MM.1S (cell line): Measurements from ENCODE around the gene PADI2.

ENCODE experiments used
- DNase-seq: peaks from one replicate; pipeline ENCODE4 v3.0.0-alpha.2; 2015
- H2AFZ ChIP-seq: fragments of 300-600 bp; sonication (generic); 2 replicates; pipeline ENCODE4 v1.6.0; 2016; ENCODE audit warnings: antibody characterized with exemption, low read length
- H3F3A ChIP-seq: fragments of 300-600 bp; sonication (generic); 2 replicates; pipeline ENCODE4 v1.6.1; 2016; ENCODE audit warnings: mild to moderate bottlenecking, antibody characterized with exemption, low read length, moderate library complexity, mixed read lengths; ENCODE audit not compliant: insufficient read depth
- H3K27ac ChIP-seq: fragments of 300-600 bp; sonication (generic); 2 replicates; pipeline ENCODE4 v1.5.1; 2016; ENCODE audit warnings: mild to moderate bottlenecking, low read length
- H3K27me3 ChIP-seq: fragments of 300-600 bp; sonication (generic); replicated peaks from 2 replicates; pipeline ENCODE4 v1.6.0; 2016; ENCODE audit warnings: low read length; ENCODE audit not compliant: insufficient read depth
- H3K36me3 ChIP-seq: fragments of 300-600 bp; sonication (generic); replicated peaks from 2 replicates; pipeline ENCODE4 v1.6.1; 2016; ENCODE audit warnings: mild to moderate bottlenecking, low read length, mixed read lengths; ENCODE audit not compliant: insufficient read depth
- H3K4me1 ChIP-seq: fragments of 300-600 bp; sonication (generic); 2 replicates; pipeline ENCODE4 v1.6.1; 2016; ENCODE audit warnings: low read length, mixed read lengths
- H3K4me2 ChIP-seq: fragments of 300-600 bp; sonication (generic); 2 replicates; pipeline ENCODE4 v1.6.0; 2016; ENCODE audit warnings: low read depth, low read length
- H3K4me3 ChIP-seq: fragments of 300-600 bp; sonication (generic); 2 replicates; pipeline ENCODE4 v1.5.1; 2016; ENCODE audit warnings: low read length, mixed read lengths
- H3K79me2 ChIP-seq: fragments of 300-600 bp; sonication (generic); 2 replicates; pipeline ENCODE4 v1.6.1; 2016; ENCODE audit warnings: mixed run types, low read length, mixed read lengths
- H3K9ac ChIP-seq: fragments of 300-600 bp; sonication (generic); 2 replicates; pipeline ENCODE4 v1.6.1; 2016; ENCODE audit warnings: low read length, mixed read lengths
- H3K9me2 ChIP-seq: fragments of 300-600 bp; sonication (generic); replicated peaks from 2 replicates; pipeline ENCODE4 v1.6.1; 2016; ENCODE audit warnings: mild to moderate bottlenecking, low read length, mixed read lengths; ENCODE audit not compliant: insufficient read depth
- H3K9me3 ChIP-seq: fragments of 300-600 bp; sonication (generic); replicated peaks from 2 replicates; pipeline ENCODE4 v1.6.1; 2016; ENCODE audit warnings: mild to moderate bottlenecking, low read length, mixed read lengths; ENCODE audit not compliant: insufficient read depth
- H4K20me1 ChIP-seq: fragments of 300-600 bp; sonication (generic); 2 replicates; pipeline ENCODE4 v1.6.1; 2016; ENCODE audit warnings: mild to moderate bottlenecking, low read length, moderate library complexity, mixed read lengths; ENCODE audit not compliant: insufficient read depth
- CTCF ChIP-seq: fragments of 300-600 bp; sonication (generic); IDR thresholded peaks from 2 replicates; pipeline ENCODE4 v1.5.1; 2016; ENCODE audit warnings: antibody characterized with exemption, low read length, mixed read lengths
- EZH2 ChIP-seq: fragments of 300-600 bp; sonication (generic); optimal IDR thresholded peaks from 2 replicates; pipeline ENCODE3; 2017; ENCODE audit warnings: low read depth, mild to moderate bottlenecking, antibody characterized with exemption, low read length, mixed read lengths
- EZH2phosphoT487 ChIP-seq: fragments of 300-600 bp; sonication (generic); IDR thresholded peaks from 2 replicates; pipeline ENCODE4 v1.6.1; 2018; ENCODE audit warnings: antibody characterized with exemption, low read length

PADI2 gene

GRCh38 chr1:17119076-17119772, at the start of gene PADI2:
Gene PADI2 (minus strand): TSS chr1:17119451. CDS start chr1:17119371, 80 bp downstream.
- Histone ChIP-seq H3K4me3 (0 out of 2 replicates have a peak within 1 kb of the TSS, but pooled peaks have one; percentile 20), H3K4me1 (peaks cover 7% of the 10 kb centered on the region; the same call in 1 of the 2 replicates), H3K27ac (no peak within 1 kb of the TSS), H3K27me3 (peaks cover 100% of the 10 kb centered on the region), H2AFZ (no peak within 1 kb of the TSS), H4K20me1 (no peaks in the 10 kb centered on the region), H3F3A (no peaks in the 10 kb centered on the region), H3K36me3 (no peaks in the 10 kb centered on the region), H3K79me2 (no peaks in the 10 kb centered on the region), H3K9me3 (no peaks in the 10 kb centered on the region), H3K4me2 (peak within 1 kb of the TSS; percentile 52), H3K9me2 (no peaks in the 10 kb centered on the region), H3K9ac (no peak within 1 kb of the TSS)
- TF ChIP-seq EZH2phosphoT487 (no peak), EZH2 (no peak), CTCF (no peak)
- DNase-seq, result peak; percentile 52

- no peak overlapping the region for H3K4me3 ChIP-seq
- no peak overlapping the region for H2AFZ ChIP-seq
- DNase-seq, result no peak
- H3K27ac ChIP-seq, result no peak overlapping the region
- no peaks in the 10 kb centered on the region for H3K36me3 ChIP-seq
- TF ChIP-seq EZH2 (no peak), CTCF (no peak), EZH2phosphoT487 (no peak)
- peaks cover 80% of the 10 kb centered on the region for H3K27me3 ChIP-seq
- H3K4me2 ChIP-seq, result no peak overlapping the region
- H3F3A ChIP-seq, result no peaks in the 10 kb centered on the region
- no peaks in the 10 kb centered on the region for H3K9me3 ChIP-seq
- H3K9me2 ChIP-seq, result no peaks in the 10 kb centered on the region
- H3K79me2 ChIP-seq, result no peaks in the 10 kb centered on the region
- H3K9ac ChIP-seq, result no peak overlapping the region
- no peaks in the 10 kb centered on the region for H4K20me1 ChIP-seq
- no peaks in the 10 kb centered on the region for H3K4me1 ChIP-seq
Measured at GRCh38 chr1:17168091-17168876, 49.0 kb upstream of the PADI2 start.

GRCh38 chr1:17167786-17168090, 48.5 kb upstream of the PADI2 start:
- Histone ChIP-seq H3K4me1 (no peaks in the 10 kb centered on the region), H3K9ac (no peak overlapping the region), H3K4me3 (no peak overlapping the region), H3K27me3 (peaks cover 80% of the 10 kb centered on the region), H3K36me3 (no peaks in the 10 kb centered on the region), H3K9me3 (no peaks in the 10 kb centered on the region), H3K4me2 (no peak overlapping the region), H3K79me2 (no peaks in the 10 kb centered on the region), H4K20me1 (no peaks in the 10 kb centered on the region), H3K27ac (no peak overlapping the region), H2AFZ (no peak overlapping the region), H3K9me2 (no peaks in the 10 kb centered on the region), H3F3A (no peaks in the 10 kb centered on the region)
- TF ChIP-seq EZH2phosphoT487 (no peak), CTCF (no peak), EZH2 (no peak)
- no peak for DNase-seq
